Activated naive CD4-positive, alpha-beta T cell treated with anti-CD3 and anti-CD28 coated beads, Interleukin-2, amount 50 U/mL, for 24 hours (primary cell): ENCODE results near the gene MYO1A.
"Not testable (repeated sequence)": the region's sequence is repeated elsewhere in the genome, so short reads cannot be mapped to it uniquely, and the experiment has no call there.

Experiments
- H3K27ac Mint-ChIP-seq: one replicate; pipeline ENCODE4 v1.8.0; 2021; ENCODE audit warnings: mild to moderate bottlenecking, mixed read lengths
- H3K27me3 Mint-ChIP-seq: one replicate; pipeline ENCODE4 v1.8.0; 2021; ENCODE audit warnings: mixed read lengths
- H3K36me3 Mint-ChIP-seq: one replicate; pipeline ENCODE4 v1.8.0; 2021; ENCODE audit warnings: mixed read lengths
- H3K4me1 Mint-ChIP-seq: one replicate; pipeline ENCODE4 v1.8.0; 2021; ENCODE audit warnings: mixed read lengths
- H3K4me3 Mint-ChIP-seq: one replicate; pipeline ENCODE4 v1.8.0; 2021; ENCODE audit warnings: mild to moderate bottlenecking, mixed read lengths
- H3K9me3 Mint-ChIP-seq: one replicate; pipeline ENCODE4 v1.8.0; 2021; ENCODE audit warnings: mixed read lengths

Gene MYO1A

GRCh38 chr12:57090490-57090889 lies 40.6 kb upstream of the MYO1A start:
- peaks cover 7% of the 10 kb centered on the region for H3K36me3 Mint-ChIP-seq
- no peaks in the 10 kb centered on the region for H3K27me3 Mint-ChIP-seq
- no peaks in the 10 kb centered on the region for H3K9me3 Mint-ChIP-seq
- peak overlapping the region; percentile 35 for H3K27ac Mint-ChIP-seq
- peak overlapping the region; percentile 93 for H3K4me3 Mint-ChIP-seq
- H3K4me1 Mint-ChIP-seq, result peaks cover 74% of the 10 kb centered on the region

GRCh38 chr12:57089271-57090245 lies 39.6 kb upstream of the MYO1A start:
- peak overlapping the region; percentile 93 for H3K4me3 Mint-ChIP-seq
- peak overlapping the region; percentile 94 for H3K27ac Mint-ChIP-seq
- H3K4me1 Mint-ChIP-seq, result peaks cover 75% of the 10 kb centered on the region
- no peaks in the 10 kb centered on the region for H3K27me3 Mint-ChIP-seq
- H3K36me3 Mint-ChIP-seq, result peaks cover 7% of the 10 kb centered on the region
- no peaks in the 10 kb centered on the region for H3K9me3 Mint-ChIP-seq

- Mint-ChIP-seq H3K27me3 (no peaks in the 10 kb centered on the region), H3K9me3 (no peaks in the 10 kb centered on the region), H3K36me3 (peaks cover 7% of the 10 kb centered on the region), H3K27ac (peak within 1 kb of the TSS; percentile 96), H3K4me1 (peaks cover 71% of the 10 kb centered on the region), H3K4me3 (peak within 1 kb of the TSS; percentile 96)
Observed at GRCh38 chr12:57088354-57089270, 38.7 kb upstream of the MYO1A start, which contains the start of gene NAB2. NAB2 (plus strand) TSS chr12:57089114; CDS start chr12:57089272, 158 bp downstream.

DNA sequence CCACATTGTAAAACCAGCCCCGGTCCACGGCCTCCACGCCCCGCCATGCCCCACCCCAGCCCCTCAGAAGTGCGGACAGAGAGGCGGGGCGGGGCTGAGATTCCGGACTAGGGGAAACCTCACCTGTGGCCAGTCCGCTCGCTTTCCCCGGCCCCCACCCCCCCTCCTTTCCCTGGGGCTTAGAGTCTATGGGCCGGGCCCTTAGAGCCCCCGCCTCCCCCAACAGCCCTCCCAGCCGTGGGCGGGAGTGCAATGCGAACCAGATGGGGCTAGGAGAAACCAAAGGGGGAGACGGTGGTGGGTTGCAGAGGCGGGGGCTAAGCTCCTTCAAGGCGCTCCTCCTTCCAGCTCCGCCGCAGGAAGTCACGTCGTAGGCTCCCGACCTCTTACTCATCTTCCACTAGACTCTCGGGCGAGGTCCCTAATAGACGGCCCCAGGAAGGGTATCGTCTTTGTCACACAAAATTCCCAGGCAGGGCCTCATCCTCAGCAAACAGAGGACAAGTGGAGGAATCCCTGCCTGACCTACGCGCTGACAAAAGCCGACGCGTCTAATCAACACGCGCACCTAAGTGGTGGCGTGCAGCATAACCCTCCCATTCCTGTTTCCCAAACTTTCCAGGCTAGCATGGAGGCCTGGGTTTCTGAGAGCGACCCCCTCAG lies 37.9 kb upstream of the MYO1A start:
- peak overlapping the region; percentile 96 for H3K4me3 Mint-ChIP-seq
- H3K36me3 Mint-ChIP-seq, result peaks cover 7% of the 10 kb centered on the region
- no peaks in the 10 kb centered on the region for H3K9me3 Mint-ChIP-seq
- peaks cover 69% of the 10 kb centered on the region for H3K4me1 Mint-ChIP-seq
- H3K27me3 Mint-ChIP-seq, result no peaks in the 10 kb centered on the region
- H3K27ac Mint-ChIP-seq, result peak overlapping the region; percentile 96

DNA sequence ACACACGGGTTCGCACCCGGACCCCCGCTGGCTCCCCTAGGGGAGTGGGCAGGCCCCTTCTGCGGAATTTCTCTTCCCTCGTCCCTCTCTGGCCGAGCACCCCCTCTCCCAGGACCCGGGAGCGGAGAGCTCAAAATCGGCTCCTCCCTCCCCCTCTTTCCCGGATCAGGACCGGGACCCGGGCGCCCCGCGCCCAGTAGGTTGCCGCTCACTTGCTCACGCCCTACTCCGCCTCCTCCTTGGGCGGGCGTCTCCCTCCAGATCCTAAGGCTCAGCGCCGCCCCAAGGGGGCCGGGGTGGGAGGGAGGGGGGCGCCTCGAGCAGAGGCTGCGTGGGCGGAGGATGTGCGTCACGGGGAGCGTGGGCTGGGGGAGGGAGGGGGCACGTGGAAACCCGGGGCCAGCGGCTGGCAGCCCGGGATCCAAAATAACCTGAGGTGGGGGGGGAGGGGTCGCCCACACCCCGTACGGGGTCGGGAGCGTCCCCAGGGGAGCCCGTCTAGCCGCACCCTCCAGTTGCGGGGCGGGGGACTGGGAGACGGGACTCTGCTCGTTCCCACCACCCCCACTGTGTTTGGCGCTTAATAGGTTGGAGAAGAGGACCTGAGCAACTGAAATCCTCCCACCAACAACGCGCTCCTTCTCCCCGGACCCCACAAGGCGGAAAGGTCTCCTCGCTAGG lies 37.2 kb upstream of the MYO1A start:
- peaks cover 63% of the 10 kb centered on the region for H3K4me1 Mint-ChIP-seq
- H3K27me3 Mint-ChIP-seq, result no peaks in the 10 kb centered on the region
- peak overlapping the region; percentile 99 for H3K27ac Mint-ChIP-seq
- H3K4me3 Mint-ChIP-seq, result peak overlapping the region; percentile 96
- H3K36me3 Mint-ChIP-seq, result peaks cover 6% of the 10 kb centered on the region
- no peaks in the 10 kb centered on the region for H3K9me3 Mint-ChIP-seq

DNA sequence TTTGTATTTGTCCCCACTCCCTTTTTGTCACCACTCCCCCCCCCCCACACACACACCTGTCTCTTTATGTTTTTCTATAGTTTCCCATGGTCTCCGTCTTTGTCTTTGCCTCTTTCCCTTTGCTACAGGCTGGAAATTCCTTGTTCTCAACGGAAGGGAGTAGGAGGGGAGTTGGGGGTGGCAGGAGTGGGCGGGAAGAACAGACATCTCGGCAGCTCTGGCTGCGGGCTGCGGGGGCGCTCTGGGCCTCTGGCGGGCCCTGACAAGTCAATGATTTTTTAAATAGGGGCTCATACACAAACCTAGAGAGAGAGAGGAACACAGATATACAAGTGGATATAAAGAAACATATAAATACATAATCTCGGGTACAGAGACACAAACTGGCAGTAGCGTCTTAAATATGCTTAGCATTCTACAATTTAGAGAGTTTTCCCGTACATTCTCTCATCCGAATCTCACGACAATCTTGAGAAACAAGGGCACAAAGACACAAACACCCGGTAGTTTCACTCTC lies 36.6 kb upstream of the MYO1A start:
- Mint-ChIP-seq H3K36me3 (peaks cover 6% of the 10 kb centered on the region), H3K4me1 (peaks cover 57% of the 10 kb centered on the region), H3K4me3 (peak overlapping the region; percentile 96), H3K27ac (peak overlapping the region; percentile 99), H3K27me3 (no peaks in the 10 kb centered on the region), H3K9me3 (no peaks in the 10 kb centered on the region)

DNA sequence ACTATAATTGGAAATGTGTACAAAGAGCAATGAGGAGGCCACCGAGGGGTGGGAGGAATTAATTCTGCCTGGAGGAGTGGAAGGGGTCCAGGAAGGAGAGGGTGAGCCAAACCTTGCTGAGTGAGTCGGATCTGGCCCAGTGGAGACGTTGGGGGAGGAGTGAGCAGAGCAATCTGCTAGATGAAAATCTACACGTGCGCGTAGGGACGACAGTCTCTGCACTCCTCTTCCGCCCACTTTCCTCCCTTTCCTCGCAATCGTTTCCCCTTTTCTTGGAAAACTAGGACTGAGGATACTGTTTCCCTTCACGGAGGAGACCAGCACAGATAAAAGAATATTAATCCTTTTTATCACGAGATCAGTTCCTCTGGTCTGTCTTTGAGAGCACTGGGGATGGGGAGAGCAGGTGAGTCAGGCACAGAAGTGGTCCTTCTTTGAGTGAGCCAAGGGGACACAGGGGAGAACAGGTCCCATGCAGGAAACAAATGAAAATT lies 36.1 kb upstream of the MYO1A start:
- H3K27me3 Mint-ChIP-seq, result no peaks in the 10 kb centered on the region
- peaks cover 6% of the 10 kb centered on the region for H3K36me3 Mint-ChIP-seq
- H3K4me3 Mint-ChIP-seq, result peak overlapping the region; percentile 96
- H3K9me3 Mint-ChIP-seq, result no peaks in the 10 kb centered on the region
- H3K27ac Mint-ChIP-seq, result peak overlapping the region; percentile 99
- H3K4me1 Mint-ChIP-seq, result peaks cover 53% of the 10 kb centered on the region

DNA sequence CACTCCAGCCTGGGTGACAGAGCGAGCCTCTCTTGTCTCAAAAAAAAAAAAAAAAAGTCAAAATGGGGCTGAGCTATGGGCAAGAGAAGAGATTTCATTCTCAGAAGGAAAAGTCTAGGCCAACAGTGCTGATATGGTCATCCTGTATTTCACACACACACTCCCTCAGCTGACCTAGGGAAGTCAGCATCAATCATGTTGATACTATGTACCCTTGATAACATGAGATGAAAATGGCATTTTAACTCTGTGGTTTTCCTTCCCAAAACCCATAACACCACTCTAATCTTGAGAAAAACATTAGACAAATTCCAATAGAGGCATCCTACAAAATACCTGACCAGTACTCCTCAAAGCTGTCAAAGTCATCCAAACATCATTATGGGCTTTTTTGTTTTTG lies 30.9 kb upstream of the MYO1A start:
- no peaks in the 10 kb centered on the region for H3K36me3 Mint-ChIP-seq
- no peak overlapping the region for H3K4me3 Mint-ChIP-seq
- H3K27ac Mint-ChIP-seq, result peak overlapping the region; percentile 17
- H3K4me1 Mint-ChIP-seq, result peaks cover 37% of the 10 kb centered on the region
- H3K27me3 Mint-ChIP-seq, result no peaks in the 10 kb centered on the region
- no peaks in the 10 kb centered on the region for H3K9me3 Mint-ChIP-seq

DNA sequence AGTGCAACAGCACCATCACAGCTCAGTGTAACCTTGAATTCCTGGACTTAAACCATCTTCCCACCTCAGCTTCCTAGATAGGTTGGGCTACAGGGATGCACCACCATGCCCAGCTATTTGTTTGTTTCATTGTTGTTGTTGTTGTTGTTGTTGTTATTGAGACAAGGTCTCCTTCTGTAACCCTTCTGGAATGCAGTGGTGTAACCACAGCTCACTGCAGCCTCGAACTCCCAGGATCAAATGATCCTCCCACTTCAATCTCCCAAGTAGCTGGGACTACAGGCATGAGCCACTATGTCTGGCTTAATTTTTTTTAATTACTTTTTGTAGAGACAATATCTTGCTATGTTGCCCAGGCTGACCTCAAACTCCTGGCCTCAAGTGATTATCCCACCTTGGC lies 29.9 kb upstream of the MYO1A start:
- Mint-ChIP-seq H3K9me3 (no peaks in the 10 kb centered on the region), H3K4me1 (peaks cover 26% of the 10 kb centered on the region), H3K27ac (peak overlapping the region; percentile 62), H3K4me3 (no peak overlapping the region), H3K36me3 (no peaks in the 10 kb centered on the region), H3K27me3 (no peaks in the 10 kb centered on the region)

- peak within 1 kb of the TSS; percentile 99 for H3K4me3 Mint-ChIP-seq
- H3K9me3 Mint-ChIP-seq, result no peaks in the 10 kb centered on the region
- H3K4me1 Mint-ChIP-seq, result peaks cover 20% of the 10 kb centered on the region
- peak within 1 kb of the TSS; percentile 98 for H3K27ac Mint-ChIP-seq
- H3K27me3 Mint-ChIP-seq, result no peaks in the 10 kb centered on the region
- no peaks in the 10 kb centered on the region for H3K36me3 Mint-ChIP-seq
Observed at GRCh38 chr12:57078519-57079404, 28.8 kb upstream of the MYO1A start, which contains the start of gene NEMP1. NEMP1 (minus strand) TSS chr12:57078791; CDS start chr12:57078745, 46 bp downstream.

GRCh38 chr12:57073566-57074450 lies 23.9 kb upstream of the MYO1A start:
- Mint-ChIP-seq H3K36me3 (peaks cover 17% of the 10 kb centered on the region), H3K27ac (peak overlapping the region; percentile 17), H3K4me1 (peaks cover 31% of the 10 kb centered on the region)
- not testable (repeated sequence) for H3K9me3 Mint-ChIP-seq, H3K27me3 Mint-ChIP-seq, H3K4me3 Mint-ChIP-seq

- Mint-ChIP-seq H3K27me3 (no peaks in the 10 kb centered on the region), H3K36me3 (peaks cover 19% of the 10 kb centered on the region), H3K9me3 (no peaks in the 10 kb centered on the region), H3K4me3 (no peak overlapping the region), H3K27ac (peak overlapping the region; percentile 66), H3K4me1 (peaks cover 36% of the 10 kb centered on the region)
Observed at GRCh38 chr12:57072661-57073060, 22.7 kb upstream of the MYO1A start.

- peaks cover 59% of the 10 kb centered on the region for H3K4me1 Mint-ChIP-seq
- H3K4me3 Mint-ChIP-seq, result peak overlapping the region; percentile 64
- H3K9me3 Mint-ChIP-seq, result peaks cover 4% of the 10 kb centered on the region
- no peaks in the 10 kb centered on the region for H3K27me3 Mint-ChIP-seq
- peak overlapping the region; percentile 90 for H3K27ac Mint-ChIP-seq
- peaks cover 22% of the 10 kb centered on the region for H3K36me3 Mint-ChIP-seq
Observed at GRCh38 chr12:57069523-57069922, 19.6 kb upstream of the MYO1A start.
